GM23338 (cell line): ENCODE measurements around the gene GRID1. TPM values are rescaled to one million over a fixed set of nuclear protein-coding genes. Genes with fewer than 3 reads are reported as not detected.

ENCODE experiments used
- ATAC-seq: fragments of 200-7000 bp; cut with Tn5 transposase; 3 replicates; pipeline ENCODE4 v1.9.1; 2020
- DNase-seq: peaks from one replicate; pipeline ENCODE4 v3.0.0-alpha.2; 2015; ENCODE audit warnings: low spot score
- H2AFZ ChIP-seq: fragments of 200-600 bp; sonication (generic); 2 replicates; pipeline ENCODE4 v1.8.0; 2016; ENCODE audit warnings: antibody characterized with exemption, mild to moderate bottlenecking, moderate library complexity
- H3F3A ChIP-seq: fragments of 200-600 bp; sonication (generic); replicated peaks from 2 replicates; pipeline ENCODE4 v1.8.0; 2017; ENCODE audit warnings: antibody characterized with exemption, mixed run types, low read depth
- H3K27ac ChIP-seq: fragments of 200-600 bp; sonication (generic); 2 replicates; pipeline ENCODE4 v1.6.1; 2016; ENCODE audit warnings: low read depth
- H3K27me3 ChIP-seq: fragments of 200-600 bp; sonication (generic); 2 replicates; pipeline ENCODE4 v1.8.0; 2016; ENCODE audit warnings: mild to moderate bottlenecking, mixed run types, moderate library complexity; ENCODE audit not compliant: insufficient read depth
- H3K36me3 ChIP-seq: fragments of 200-600 bp; sonication (generic); 2 replicates; pipeline ENCODE4 v1.8.0; 2016; ENCODE audit warnings: mild to moderate bottlenecking; ENCODE audit not compliant: insufficient read depth
- H3K4me1 ChIP-seq: fragments of 200-600 bp; sonication (generic); 2 replicates; pipeline ENCODE4 v1.8.0; 2016; ENCODE audit warnings: mild to moderate bottlenecking, moderate library complexity; ENCODE audit not compliant: insufficient read depth
- H3K4me2 ChIP-seq: fragments of 200-600 bp; sonication (generic); 2 replicates; pipeline ENCODE4 v1.7.1; 2017; ENCODE audit warnings: mixed run types
- H3K4me3 ChIP-seq: fragments of 200-600 bp; sonication (generic); 2 replicates; pipeline ENCODE4 v1.6.1; 2016; ENCODE audit warnings: mixed run types
- H3K79me2 ChIP-seq: fragments of 200-600 bp; sonication (generic); replicated peaks from 2 replicates; pipeline ENCODE4 v1.8.0; 2017; ENCODE audit warnings: mild to moderate bottlenecking; ENCODE audit not compliant: insufficient read depth
- H3K9me2 ChIP-seq: fragments of 200-600 bp; sonication (generic); 2 replicates; pipeline ENCODE4 v1.8.0; 2017; ENCODE audit not compliant: insufficient read depth
- H4K20me1 ChIP-seq: fragments of 200-600 bp; sonication (generic); replicated peaks from 2 replicates; pipeline ENCODE4 v1.8.0; 2017; ENCODE audit warnings: mild to moderate bottlenecking; ENCODE audit not compliant: insufficient read depth
- H3K27ac Mint-ChIP-seq: 2 replicates; pipeline ENCODE4 v1.8.0; 2020; ENCODE audit warnings: inconsistent platforms, mild to moderate bottlenecking, moderate library complexity, mixed read lengths
- H3K27me3 Mint-ChIP-seq: 3 replicates; pipeline ENCODE4 v1.8.0; 2022; ENCODE audit warnings: low read depth, mild to moderate bottlenecking, moderate library complexity, mixed read lengths, inconsistent platforms; ENCODE audit not compliant: insufficient read depth, poor library complexity
- H3K36me3 Mint-ChIP-seq: 3 replicates; pipeline ENCODE4 v1.8.0; 2021; ENCODE audit warnings: low read depth, mild to moderate bottlenecking, inconsistent platforms, moderate library complexity, mixed read lengths
- H3K4me1 Mint-ChIP-seq: 3 replicates; pipeline ENCODE4 v1.8.0; 2020; ENCODE audit warnings: mild to moderate bottlenecking, inconsistent platforms, mixed read lengths
- H3K4me3 Mint-ChIP-seq: 3 replicates; pipeline ENCODE4 v1.8.0; 2021; ENCODE audit warnings: moderate library complexity, mild to moderate bottlenecking, inconsistent platforms, mixed read lengths
- H3K9me3 Mint-ChIP-seq: 3 replicates; pipeline ENCODE4 v1.8.0; 2020; ENCODE audit warnings: moderate library complexity, mild to moderate bottlenecking, inconsistent platforms, mixed read lengths
- CREB1 ChIP-seq: fragments of 250-450 bp; sonication (Bioruptor Pico); IDR thresholded peaks from 2 replicates; pipeline ENCODE4 v1.5.0; 2020; ENCODE audit warnings: low read depth, mild to moderate bottlenecking, moderate library complexity
- CTCF ChIP-seq, 2 experiments: fragments of 200-600 bp in 1 of 2; sonication (generic) in 1 of 2; conservative IDR thresholded peaks; 2 replicates each; pipeline versions ENCODE4 v1.5.1 to v1.6.1; 2016 to 2017; ENCODE audit warnings: antibody characterized with exemption in 2 of 2, low read depth in 2 of 2, mild to moderate bottlenecking in 2 of 2, moderate library complexity in 1 of 2
- EZH2 ChIP-seq: fragments of 200-600 bp; sonication (generic); IDR thresholded peaks from one replicate; pipeline ENCODE4 v1.8.0; 2017; ENCODE audit warnings: antibody characterized with exemption, mild to moderate bottlenecking, low read depth; ENCODE audit not compliant: unreplicated experiment
- EZH2phosphoT487 ChIP-seq: fragments of 200-600 bp; sonication (generic); IDR thresholded peaks from one replicate; pipeline ENCODE4 v1.8.1; 2018; ENCODE audit warnings: antibody characterized with exemption; ENCODE audit not compliant: unreplicated experiment
- NANOG ChIP-seq: IDR thresholded peaks from 2 replicates; pipeline ENCODE4 v1.6.1; 2016; ENCODE audit warnings: antibody characterized with exemption, borderline replicate concordance
- POLR2AphosphoS5 ChIP-seq: IDR thresholded peaks from 2 replicates; pipeline ENCODE4 v1.6.1; 2016; ENCODE audit warnings: antibody characterized with exemption, low read depth
- REST ChIP-seq: IDR thresholded peaks from one replicate; pipeline ENCODE4 v1.6.1; 2018; ENCODE audit warnings: antibody characterized with exemption; ENCODE audit not compliant: unreplicated experiment
- STAT1 ChIP-seq: IDR thresholded peaks from one replicate; pipeline ENCODE4 v1.6.1; 2016; ENCODE audit warnings: antibody characterized with exemption; ENCODE audit not compliant: unreplicated experiment
- ZNF114 ChIP-seq: fragments of 250-450 bp; sonication (Bioruptor Pico); IDR thresholded peaks from 2 replicates; pipeline ENCODE4 v1.5.0; 2020; ENCODE audit warnings: mild to moderate bottlenecking, moderate library complexity
- ZNF331 ChIP-seq: fragments of 250-450 bp; sonication (Bioruptor Pico); IDR thresholded peaks from 2 replicates; pipeline ENCODE4 v1.5.0; 2020; ENCODE audit warnings: low read depth, mild to moderate bottlenecking, moderate library complexity
- polyA plus RNA-seq: library from polyadenylated mRNA; unstranded; fragments of >200 nt; fragmentation: Nextera tagmentation; extraction: Ambion mirVana; gene quantifications from 2 replicates; pipeline ENCODE4 v1.2.1, GENCODE V29; 2016
- total RNA-seq: library from RNA; depleted of rRNA; stranded (reverse); fragments of >200 nt; shearing (Covaris generic); gene quantifications from 2 replicates; pipeline ENCODE4 v1.2.3, GENCODE V29; 2014

GRID1 gene
- total and polyA plus RNA-seq, 2 experiments from 2014 or later: 0.14 to 0.15 TPM

- no peak for TF ChIP-seq EZH2
- no peak for TF ChIP-seq CTCF (conservative IDR thresholded peaks at IDR 0.05; ENCODE audit: low read depth in 2 of 2)
- TF ChIP-seq STAT1: no peak
- no peak for TF ChIP-seq NANOG
- no peak for TF ChIP-seq REST
- no peak for TF ChIP-seq EZH2phosphoT487
- TF ChIP-seq ZNF114 (CRISPR knock-in tag): no peak
- no peak for TF ChIP-seq POLR2AphosphoS5
- no peak for TF ChIP-seq ZNF331 (CRISPR knock-in tag)
Observed at GRCh38 chr10:85978566-85979358, 387.8 kb downstream of the GRID1 start (continued).

GRCh38 chr10:85977642-85978041, 389.0 kb downstream of the GRID1 start:
- no peaks in the 10 kb centered on the region for H3F3A ChIP-seq
- H3K9me2 ChIP-seq: no peaks in the 10 kb centered on the region
- H3K27ac ChIP-seq: no peak overlapping the region
- H3K4me2 ChIP-seq: no peak overlapping the region
- no peaks in the 10 kb centered on the region for H3K79me2 ChIP-seq
- Mint-ChIP-seq H3K36me3 (no peaks in the 10 kb centered on the region; the same call in 2 of the 3 replicates), H3K4me3 (no peak overlapping the region), H3K27ac (no peak overlapping the region), H3K9me3 (peaks cover 76% of the 10 kb centered on the region), H3K4me1 (peaks cover 5% of the 10 kb centered on the region; the same call in 1 of the 3 replicates), H3K27me3 (peaks cover 2% of the 10 kb centered on the region)
- no peak overlapping the region for H2AFZ ChIP-seq
- no peak overlapping the region for H3K4me3 ChIP-seq
- H3K27me3 ChIP-seq: no peaks in the 10 kb centered on the region
- no peaks in the 10 kb centered on the region for H4K20me1 ChIP-seq
- ATAC-seq (no peak), DNase-seq (no peak)
- no peaks in the 10 kb centered on the region for H3K4me1 ChIP-seq
- no peaks in the 10 kb centered on the region for H3K36me3 ChIP-seq
- TF ChIP-seq EZH2phosphoT487: no peak
- TF ChIP-seq ZNF331 (CRISPR knock-in tag): no peak
- TF ChIP-seq EZH2: no peak
- no peak for TF ChIP-seq REST
- TF ChIP-seq CTCF (conservative IDR thresholded peaks at IDR 0.05; ENCODE audit: low read depth in 2 of 2): no peak
- no peak for TF ChIP-seq CREB1 (CRISPR knock-in tag)
